ENCODE measurements around the gene HEXD.
"Not testable (repeated sequence)": the region's sequence is repeated elsewhere in the genome, so short reads cannot be mapped to it uniquely, and the experiment has no call there.

Gene HEXD

GRCh38 chr17:82441691-82442487 is 23.7 kb downstream of the HEXD start:
- DNase-seq: no peak

GRCh38 chr17:82442643-82443464 is 24.7 kb downstream of the HEXD start:
- DNase-seq: no peak

GRCh38 chr17:82443465-82444283 is 25.5 kb downstream of the HEXD start:
- no peak for DNase-seq

GRCh38 chr17:82444284-82444893 is 26.2 kb downstream of the HEXD start:
- DNase-seq: no peak

- DNase-seq: no peak
Observed at GRCh38 chr17:82444941-82445521, 26.9 kb downstream of the HEXD start.

- DNase-seq: no peak
Observed at GRCh38 chr17:82445542-82445941, 27.4 kb downstream of the HEXD start.

GRCh38 chr17:82446124-82446523 is 28.0 kb downstream of the HEXD start:
- DNase-seq: no peak

- no peak for DNase-seq
Observed at GRCh38 chr17:82446649-82447048, 28.5 kb downstream of the HEXD start.

- no peak for DNase-seq
Observed at GRCh38 chr17:82447876-82448275, 29.7 kb downstream of the HEXD start.

- DNase-seq: no peak
Observed at GRCh38 chr17:82449131-82449882, 31.2 kb downstream of the HEXD start.

GRCh38 chr17:82449883-82450356 is 31.8 kb downstream of the HEXD start:
- no peak for DNase-seq

- DNase-seq: peak; percentile 94
Observed at GRCh38 chr17:82450357-82451106, 32.4 kb downstream of the HEXD start, which contains the start of gene CYBC1. TSS of gene CYBC1 (minus strand) at chr17:82450752. CDS start at chr17:82449254, 1,498 bp downstream.

GRCh38 chr17:82452162-82452561 is 34.0 kb downstream of the HEXD start:
- no peak for DNase-seq

GRCh38 chr17:82453151-82453550 is 35.0 kb downstream of the HEXD start:
- DNase-seq: not testable (repeated sequence)

- DNase-seq: not testable (repeated sequence)
Observed at GRCh38 chr17:82453706-82454105, 35.6 kb downstream of the HEXD start.

GRCh38 chr17:82457073-82457928 is 39.2 kb downstream of the HEXD start:
- no peak for DNase-seq

GRCh38 chr17:82457929-82458178 is 39.7 kb downstream of the HEXD start:
- DNase-seq: no peak

GRCh38 chr17:82458179-82458884 is 40.2 kb downstream of the HEXD start, which contains the start of gene NARF:
TSS of gene NARF (plus strand) at chr17:82458741. CDS start at chr17:82458804, 63 bp downstream.
- peak; percentile 99 for DNase-seq
